Esophagus muscularis mucosa (tissue), 3 donors: Measurements from ENCODE around the gene WWOX.

Source experiments
- POLR2A ChIP-seq: fragments of 450-650 bp; IDR thresholded peaks from one replicate; pipeline ENCODE4 v1.6.1; 2017; ENCODE audit warnings: antibody characterized with exemption, moderate library complexity, mild to moderate bottlenecking, low read depth
- POLR2AphosphoS5 ChIP-seq, 2 donors: sonication (generic); formaldehyde crosslinking; IDR thresholded peaks; one replicate each; pipeline ENCODE4 v1.6.1; 2017; ENCODE audit warnings: antibody characterized with exemption in 2 of 2
- TF ChIP-seq, protein P1 (sequence below), 3 experiments: fragments of 200-600 bp in 2 of 3; fragments of 450-650 bp in 1 of 3; sonication (generic) in 2 of 3; IDR thresholded peaks; one replicate each; pipeline ENCODE4 v1.5.1; 2017 to 2019; ENCODE audit warnings: antibody characterized with exemption in 3 of 3, mild to moderate bottlenecking in 2 of 3, moderate library complexity in 1 of 3

DNA sequence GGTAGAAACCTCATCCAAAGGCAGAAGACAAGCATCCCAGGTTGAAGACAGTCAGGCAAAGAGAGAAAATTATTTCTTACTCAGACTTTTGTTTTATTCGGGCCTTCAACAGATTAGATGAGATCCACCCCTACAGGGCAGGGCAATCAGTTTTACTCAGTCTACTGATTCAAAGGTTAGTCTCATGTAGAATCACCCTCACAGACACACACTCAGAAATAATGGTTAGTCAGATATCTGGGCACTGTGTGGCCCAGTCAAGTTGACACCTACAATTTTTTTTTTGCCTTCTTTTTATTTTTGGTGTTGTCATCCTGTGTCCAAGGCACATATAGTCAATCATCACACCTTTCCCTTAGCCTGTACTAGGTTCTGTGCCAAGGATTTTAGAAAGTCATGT lies 729.8 kb downstream of the WWOX start:
- TF ChIP-seq POLR2AphosphoS5 (IDR thresholded peaks at IDR 0.05) (no peak), POLR2A (no peak)
- TF ChIP-seq, protein P1, sequence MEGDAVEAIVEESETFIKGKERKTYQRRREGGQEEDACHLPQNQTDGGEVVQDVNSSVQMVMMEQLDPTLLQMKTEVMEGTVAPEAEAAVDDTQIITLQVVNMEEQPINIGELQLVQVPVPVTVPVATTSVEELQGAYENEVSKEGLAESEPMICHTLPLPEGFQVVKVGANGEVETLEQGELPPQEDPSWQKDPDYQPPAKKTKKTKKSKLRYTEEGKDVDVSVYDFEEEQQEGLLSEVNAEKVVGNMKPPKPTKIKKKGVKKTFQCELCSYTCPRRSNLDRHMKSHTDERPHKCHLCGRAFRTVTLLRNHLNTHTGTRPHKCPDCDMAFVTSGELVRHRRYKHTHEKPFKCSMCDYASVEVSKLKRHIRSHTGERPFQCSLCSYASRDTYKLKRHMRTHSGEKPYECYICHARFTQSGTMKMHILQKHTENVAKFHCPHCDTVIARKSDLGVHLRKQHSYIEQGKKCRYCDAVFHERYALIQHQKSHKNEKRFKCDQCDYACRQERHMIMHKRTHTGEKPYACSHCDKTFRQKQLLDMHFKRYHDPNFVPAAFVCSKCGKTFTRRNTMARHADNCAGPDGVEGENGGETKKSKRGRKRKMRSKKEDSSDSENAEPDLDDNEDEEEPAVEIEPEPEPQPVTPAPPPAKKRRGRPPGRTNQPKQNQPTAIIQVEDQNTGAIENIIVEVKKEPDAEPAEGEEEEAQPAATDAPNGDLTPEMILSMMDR (IDR thresholded peaks at IDR 0.05): no peak
